GM20431 (cell line): ENCODE results near the gene MLC1.

Experiments
- in situ Hi-C: fragments of 300-500 bp; cut with MseI, MboI; formaldehyde crosslinking; loops from one replicate; pipeline ENCODE4 v1.15.0; 2020; ENCODE audit warnings: low sequenced_read_pairs; ENCODE audit not compliant: unreplicated experiment

MLC1 gene

GRCh38 chr22:50081426-50082196 is 3.6 kb downstream of the MLC1 start:
- in situ Hi-C loops, result no loop called here

GRCh38 chr22:50080077-50080465 is 5.2 kb downstream of the MLC1 start:
- in situ Hi-C loops, result no loop called here

GRCh38 chr22:50078761-50079160 is 6.5 kb downstream of the MLC1 start:
- in situ Hi-C loops, result no loop called here

GRCh38 chr22:50078246-50078645 is 7.0 kb downstream of the MLC1 start:
- in situ Hi-C loops, result no loop called here

GRCh38 chr22:50076646-50077535 is 8.3 kb downstream of the MLC1 start:
- in situ Hi-C loops, result no loop called here

GRCh38 chr22:50074551-50075530 is 10.4 kb downstream of the MLC1 start:
- in situ Hi-C loops, result no loop called here

GRCh38 chr22:50074056-50074455 is 11.2 kb downstream of the MLC1 start:
- in situ Hi-C loops, result no loop called here

- in situ Hi-C loops, result no loop called here
These were observed 12.3 kb downstream of the MLC1 start for GRCh38 chr22:50072714-50073538.

GRCh38 chr22:50072167-50072555 is 13.1 kb downstream of the MLC1 start:
- in situ Hi-C loops, result no loop called here

GRCh38 chr22:50071432-50072166 is 13.6 kb downstream of the MLC1 start:
- in situ Hi-C loops, result no loop called here

- in situ Hi-C loops, result no loop called here
These were observed 14.9 kb downstream of the MLC1 start for GRCh38 chr22:50070366-50070765.

GRCh38 chr22:50068096-50068495 is 17.1 kb downstream of the MLC1 start:
- in situ Hi-C loops, result no loop called here

GRCh38 chr22:50067244-50067643 is 18.0 kb downstream of the MLC1 start:
- in situ Hi-C loops, result no loop called here

GRCh38 chr22:50064453-50064852 is 20.8 kb downstream of the MLC1 start:
- in situ Hi-C loops, result no loop called here

- in situ Hi-C loops, result no loop called here
These were observed 21.4 kb downstream of the MLC1 start for GRCh38 chr22:50063589-50064393.

- in situ Hi-C loops, result no loop called here
These were observed 22.6 kb downstream of the MLC1 start for GRCh38 chr22:50062509-50063135.

GRCh38 chr22:50061824-50062355 is 23.3 kb downstream of the MLC1 start:
- in situ Hi-C loops, result no loop called here
